ENCODE results near the gene SCLY.
"Not testable (repeated sequence)": the region's sequence is repeated elsewhere in the genome, so short reads cannot be mapped to it uniquely, and the experiment has no call there.

Gene SCLY

GRCh38 chr2:238040918-238041317 is 19.9 kb upstream of the SCLY start:
- DNase-seq (ENCODE audit: low read depth): no peak

- no peak for DNase-seq (ENCODE audit: low read depth)
These were observed 18.7 kb upstream of the SCLY start for GRCh38 chr2:238042090-238042489.

GRCh38 chr2:238042849-238043584 is 17.8 kb upstream of the SCLY start:
- DNase-seq (ENCODE audit: low read depth): no peak

GRCh38 chr2:238043851-238044250 is 16.9 kb upstream of the SCLY start:
- DNase-seq (ENCODE audit: low read depth): no peak

- no peak for DNase-seq (ENCODE audit: low read depth)
These were observed 15.2 kb upstream of the SCLY start for GRCh38 chr2:238045575-238045974.

GRCh38 chr2:238046725-238047270 is 14.0 kb upstream of the SCLY start:
- no peak for DNase-seq (ENCODE audit: low read depth)

- no peak for DNase-seq (ENCODE audit: low read depth)
These were observed 7.5 kb upstream of the SCLY start for GRCh38 chr2:238053191-238053776.

GRCh38 chr2:238055841-238056240 is 5.0 kb upstream of the SCLY start:
- no peak for DNase-seq (ENCODE audit: low read depth)

GRCh38 chr2:238057696-238058575 is 2.9 kb upstream of the SCLY start:
- not testable (repeated sequence) for DNase-seq (ENCODE audit: low read depth)

- no peak for DNase-seq (ENCODE audit: low read depth)
These were observed 1.3 kb upstream of the SCLY start for GRCh38 chr2:238059505-238059904.

GRCh38 chr2:238060096-238060541 is 682 bp upstream of the SCLY start:
- DNase-seq (ENCODE audit: low read depth): no peak

- DNase-seq (ENCODE audit: low read depth): no peak
These were observed 758 bp downstream of the SCLY start for GRCh38 chr2:238061315-238062202.

GRCh38 chr2:238063414-238064189 is 2.8 kb downstream of the SCLY start:
- no peak for DNase-seq (ENCODE audit: low read depth)

GRCh38 chr2:238064376-238064775 is 3.6 kb downstream of the SCLY start:
- DNase-seq (ENCODE audit: low read depth): no peak

- DNase-seq (ENCODE audit: low read depth): no peak
These were observed 4.5 kb downstream of the SCLY start for GRCh38 chr2:238065071-238065846.

- DNase-seq (ENCODE audit: low read depth): no peak
These were observed 5.4 kb downstream of the SCLY start for GRCh38 chr2:238066218-238066617.

GRCh38 chr2:238066718-238067117 is 5.9 kb downstream of the SCLY start:
- not testable (repeated sequence) for DNase-seq (ENCODE audit: low read depth)

GRCh38 chr2:238067939-238068338 is 7.1 kb downstream of the SCLY start:
- DNase-seq (ENCODE audit: low read depth): no peak

- DNase-seq (ENCODE audit: low read depth): no peak
These were observed 8.4 kb downstream of the SCLY start for GRCh38 chr2:238069021-238069709.
